HG02571 (cell line): ENCODE measurements around the gene UTP15.

Experiments
- ATAC-seq: cut with Tn5 transposase; IDR thresholded peaks from one replicate; pipeline ENCODE4 v1.9.1; 2021; ENCODE audit warnings: mild to moderate bottlenecking, moderate library complexity; ENCODE audit not compliant: unreplicated experiment

The UTP15 gene

DNA sequence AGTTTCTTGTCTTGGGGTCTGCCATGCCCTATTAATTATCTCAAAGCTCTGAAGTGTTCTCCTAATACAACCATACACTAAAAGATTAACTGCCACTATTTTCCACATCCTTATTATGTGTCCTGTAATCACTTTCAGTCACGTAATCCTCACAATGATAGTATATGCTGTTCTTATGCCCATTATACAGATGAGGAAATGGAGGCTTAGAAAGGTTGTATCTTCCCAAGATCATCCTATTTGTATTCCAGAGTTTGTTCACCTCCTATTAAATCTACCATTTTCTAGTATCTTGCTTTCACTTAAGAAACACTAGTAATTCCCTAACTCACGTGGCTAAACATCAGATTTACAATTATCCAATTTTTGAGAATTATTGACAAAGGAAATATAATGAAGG is 57.5 kb downstream of the UTP15 start:
- no peak for ATAC-seq

DNA sequence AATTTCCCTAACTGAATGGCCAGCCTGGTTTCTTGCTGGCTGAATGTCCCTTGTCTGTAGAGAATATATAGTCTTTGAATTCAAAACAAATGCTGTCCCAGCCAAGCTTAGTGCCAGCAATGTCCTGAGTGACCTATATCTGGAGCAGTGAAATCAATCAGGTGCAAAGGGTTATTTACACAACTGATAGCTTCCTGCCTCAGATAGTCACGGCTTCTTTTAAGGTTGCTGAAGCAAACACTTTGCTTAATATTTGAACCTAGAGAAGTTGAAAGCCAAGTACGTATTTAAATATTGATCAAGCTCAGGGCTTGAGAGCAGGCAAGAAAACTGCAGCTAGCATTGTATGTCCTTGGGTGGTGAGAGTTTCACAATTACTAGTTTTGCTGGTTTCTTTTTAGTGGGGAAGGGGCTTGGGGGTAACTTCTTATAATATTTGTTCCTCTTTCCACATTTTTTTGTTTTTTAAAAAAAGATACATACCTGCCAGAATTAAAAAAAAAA is 58.4 kb downstream of the UTP15 start:
- ATAC-seq = no peak

DNA sequence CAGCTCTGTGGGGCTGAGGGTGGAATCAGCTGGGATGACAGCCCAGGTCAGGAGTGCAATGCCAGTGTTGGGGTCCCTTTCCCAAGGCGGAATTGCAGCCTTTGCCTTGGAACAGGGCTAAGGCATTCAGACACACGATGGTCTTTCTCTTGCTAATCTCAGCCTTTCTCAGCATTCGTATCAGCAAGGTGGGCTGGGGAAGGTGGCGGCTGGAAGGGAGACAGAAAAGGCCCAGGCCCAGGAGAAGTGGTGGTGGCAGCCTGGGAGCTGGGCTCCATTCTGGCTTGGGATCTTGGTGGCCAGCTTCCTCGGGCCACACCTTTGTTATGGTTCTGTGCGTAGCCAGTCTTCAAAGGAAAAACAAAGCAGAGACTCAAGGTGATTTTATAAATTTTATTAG is 59.3 kb downstream of the UTP15 start:
- ATAC-seq = no peak

DNA sequence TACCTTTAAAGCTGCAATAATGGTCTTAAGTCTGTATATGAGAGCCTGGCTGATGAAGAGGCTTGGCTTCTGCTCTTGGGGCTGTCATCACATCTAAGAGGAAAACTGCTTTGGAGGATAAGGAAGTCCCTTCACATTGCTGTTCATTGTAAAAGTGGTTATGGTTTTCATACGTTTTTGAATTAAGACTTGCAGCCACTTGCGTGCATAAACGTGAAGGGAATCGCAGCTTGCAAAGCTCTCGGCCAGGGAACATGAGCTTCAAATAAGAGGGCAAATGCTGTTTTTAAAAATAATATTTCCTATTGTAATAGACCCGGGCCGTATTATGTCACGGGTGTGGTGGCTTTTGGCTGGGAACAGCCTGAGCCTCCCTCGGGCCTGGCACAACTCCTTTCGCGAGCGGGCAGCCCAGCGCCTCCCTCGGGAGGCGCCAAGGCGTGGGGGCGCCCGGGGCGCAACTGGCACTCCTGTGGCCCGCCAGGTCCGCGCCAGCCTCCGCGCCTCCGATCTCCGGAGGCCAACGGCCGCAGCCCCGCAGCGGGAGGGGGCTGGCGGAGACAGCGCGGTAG is 59.9 kb downstream of the UTP15 start:
- peak; percentile 23 for ATAC-seq

DNA sequence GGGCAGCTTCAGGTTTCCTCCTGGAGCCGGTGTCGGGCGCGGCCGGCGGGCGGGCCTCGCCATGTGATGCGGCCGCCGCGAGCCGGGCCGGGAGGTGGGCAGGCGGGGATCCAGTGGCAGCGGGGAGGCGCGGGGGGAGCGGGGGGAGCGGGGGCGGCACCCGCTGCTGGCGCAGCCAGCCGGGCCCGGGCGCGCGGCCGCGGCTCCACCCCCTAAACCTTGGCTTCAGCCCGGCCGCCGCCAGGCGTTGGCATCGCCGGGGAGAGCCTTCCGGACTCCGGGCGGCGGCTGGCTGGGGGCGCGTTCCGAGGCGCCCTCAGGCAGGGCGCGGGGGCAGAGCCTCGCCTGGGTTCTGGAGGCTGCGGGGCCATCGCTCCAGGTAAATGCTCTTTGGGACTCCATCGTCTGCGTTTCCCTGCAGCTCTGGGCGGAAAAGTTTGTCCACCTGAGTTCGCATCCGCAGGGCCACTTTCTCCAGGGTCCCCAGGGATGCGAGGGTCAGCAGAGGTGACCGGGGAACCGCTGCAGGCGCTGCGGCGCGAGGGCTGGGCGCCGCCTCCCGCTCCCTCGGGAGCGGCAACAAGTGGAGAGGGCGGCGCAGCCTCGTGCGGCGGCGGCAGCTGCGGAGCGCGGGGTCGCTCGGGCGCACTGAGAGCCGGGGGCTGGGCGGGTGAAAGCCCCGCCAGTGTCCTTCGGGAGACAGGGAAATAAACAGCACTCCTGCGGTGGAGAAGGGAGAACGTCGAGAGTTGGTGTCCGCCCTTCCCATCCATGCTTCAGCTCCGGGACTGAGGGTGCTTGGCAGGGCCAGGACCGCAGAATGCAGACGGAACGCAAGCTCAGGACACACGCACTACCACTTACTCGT is 60.6 kb downstream of the UTP15 start, which contains the start of gene ARHGEF28:
ARHGEF28 (plus strand) TSS at position 253 of the 868 bp plus-strand sequence. CDS start 58,656 bp downstream, outside the sequence.
- peak; percentile 61 for ATAC-seq

DNA sequence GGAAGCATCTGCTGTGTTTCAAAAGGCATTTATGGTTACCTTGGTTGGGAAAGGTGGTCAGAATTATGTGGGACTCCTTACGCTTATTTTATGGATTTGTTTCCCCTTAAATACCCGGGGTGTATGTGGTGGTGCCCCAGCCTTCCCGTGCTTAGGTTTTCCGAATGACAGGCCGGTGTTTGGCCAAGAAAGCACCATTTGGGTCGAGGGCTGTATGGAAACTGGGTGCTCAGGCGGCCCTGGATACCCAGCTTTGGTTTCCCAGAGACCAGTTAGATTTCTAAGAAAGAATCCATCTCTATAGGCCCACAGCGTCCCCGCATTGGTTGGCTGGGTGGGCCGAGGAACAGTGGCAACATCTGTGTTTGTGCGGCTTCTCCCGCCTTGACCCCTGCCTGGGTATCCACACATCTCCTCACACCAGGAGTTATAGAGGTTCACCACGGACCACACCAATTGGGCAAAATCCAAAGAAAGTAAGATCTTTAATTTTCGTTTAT is 61.3 kb downstream of the UTP15 start:
- no peak for ATAC-seq

DNA sequence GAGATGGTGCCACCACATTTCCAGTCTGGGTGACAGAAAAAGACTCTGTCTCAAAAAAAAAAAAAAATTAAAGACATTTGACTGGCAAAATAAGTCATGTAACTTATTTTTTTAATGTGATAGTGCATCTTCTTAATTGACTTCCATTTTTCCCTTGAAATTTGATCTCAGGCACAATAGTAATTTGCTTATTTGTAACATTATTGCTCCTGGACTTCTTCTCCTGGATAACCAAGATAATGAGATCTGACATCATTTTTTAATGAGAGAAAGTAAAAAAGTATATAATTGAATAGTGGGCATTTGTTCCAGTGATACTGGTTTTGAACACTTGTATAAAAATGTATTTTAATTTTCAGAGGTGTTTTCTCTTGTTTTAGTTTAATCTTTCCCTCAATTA is 63.9 kb downstream of the UTP15 start:
- ATAC-seq = no peak

DNA sequence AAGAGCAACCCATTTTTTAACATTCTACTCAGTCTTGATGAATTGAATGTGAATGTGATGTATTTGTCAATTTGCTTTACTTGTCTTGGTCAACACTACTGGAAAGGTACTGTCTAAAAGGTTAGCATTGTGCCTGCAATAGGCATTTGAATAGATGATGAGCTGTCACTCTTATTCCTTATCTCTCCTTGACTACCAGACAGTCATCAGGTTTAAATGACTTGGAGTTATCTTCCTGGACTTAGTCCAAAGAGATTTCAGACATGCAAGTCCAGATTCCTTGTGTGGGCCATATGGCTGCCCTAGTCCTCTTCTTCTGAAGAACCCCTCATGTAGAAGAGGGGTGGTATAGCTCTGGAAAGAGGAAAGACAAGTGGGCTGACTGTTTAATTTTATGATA is 65.2 kb downstream of the UTP15 start:
- no peak for ATAC-seq

DNA sequence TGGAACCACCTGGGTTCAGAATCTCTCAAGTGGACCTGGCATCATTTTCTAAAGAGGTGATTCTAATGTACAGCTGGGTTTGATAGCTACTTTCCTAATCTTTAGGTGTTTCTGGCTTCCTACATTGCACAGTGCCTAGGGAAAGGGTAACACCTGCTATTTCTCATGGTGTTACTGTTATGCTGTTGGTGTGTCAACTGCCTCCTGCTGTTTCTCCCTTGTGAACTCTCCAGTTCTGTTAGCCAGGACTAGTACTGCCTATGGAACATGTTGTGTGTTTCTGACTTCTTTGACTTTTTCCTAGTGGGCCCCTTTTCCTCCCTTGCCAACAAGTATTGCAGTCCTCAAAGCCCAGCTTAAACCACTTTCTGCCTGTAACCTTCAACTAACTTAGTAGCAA is 66.0 kb downstream of the UTP15 start:
- ATAC-seq = no peak
